SK-N-SH treated with all-trans-retinoic acid at 6 μM for 48 hours (cell line): ENCODE results near the gene MORC4.
A peak's percentile ranks its signal among the peaks of the same experiment; 100 is the strongest.

Source experiments
- ATAC-seq: fragments of 200-7000 bp; cut with Tn5 transposase; 3 replicates; pipeline ENCODE4 v1.9.1; 2020; ENCODE audit warnings: mild to moderate bottlenecking, moderate library complexity
- ARNTL ChIP-seq: fragments of 450-650 bp; formaldehyde crosslinking; IDR thresholded peaks from 2 replicates; pipeline ENCODE4 v1.5.0; 2020; ENCODE audit warnings: low read depth, mild to moderate bottlenecking, moderate library complexity, borderline replicate concordance
- BACH2 ChIP-seq: fragments of 250-450 bp; sonication (Bioruptor Pico); IDR thresholded peaks from 2 replicates; pipeline ENCODE4 v1.9.0; 2021; ENCODE audit warnings: mild to moderate bottlenecking, borderline replicate concordance
- CREB5 ChIP-seq: fragments of 250-450 bp; sonication (Bioruptor Pico); IDR thresholded peaks from 2 replicates; pipeline ENCODE4 v1.5.1; 2020; ENCODE audit warnings: low read depth, mild to moderate bottlenecking, moderate library complexity
- CSDC2 ChIP-seq: fragments of 250-450 bp; sonication (Bioruptor Pico); IDR thresholded peaks from 2 replicates; pipeline ENCODE4 v1.5.0; 2020; ENCODE audit warnings: mild to moderate bottlenecking, moderate library complexity
- GLIS3 ChIP-seq: fragments of 250-450 bp; sonication (Bioruptor Pico); IDR thresholded peaks from 2 replicates; pipeline ENCODE4 v1.5.0; 2020; ENCODE audit warnings: mild to moderate bottlenecking, moderate library complexity
- ISL1 ChIP-seq: fragments of 250-450 bp; sonication (Bioruptor Pico); IDR thresholded peaks from 2 replicates; pipeline ENCODE4 v2.1.2; 2022; ENCODE audit warnings: mild to moderate bottlenecking, moderate library complexity
- OSR1 ChIP-seq: fragments of 250-450 bp; sonication (Bioruptor Pico); IDR thresholded peaks from 2 replicates; pipeline ENCODE4 v1.8.0; 2022; ENCODE audit warnings: moderate library complexity, mild to moderate bottlenecking, inconsistent platforms
- PPARA ChIP-seq: fragments of 250-450 bp; sonication (Bioruptor Pico); IDR thresholded peaks from 2 replicates; pipeline ENCODE4 v1.5.0; 2020; ENCODE audit warnings: mild to moderate bottlenecking, borderline replicate concordance
- RARB ChIP-seq: fragments of 250-450 bp; sonication (Bioruptor Pico); IDR thresholded peaks from 2 replicates; pipeline ENCODE4 v1.8.0; 2021; ENCODE audit warnings: mild to moderate bottlenecking, moderate library complexity
- TOX ChIP-seq: fragments of 250-450 bp; sonication (Bioruptor Pico); IDR thresholded peaks from 2 replicates; pipeline ENCODE4 v1.8.0; 2021; ENCODE audit warnings: mild to moderate bottlenecking, moderate library complexity, borderline replicate concordance
- TSHZ2 ChIP-seq: fragments of 250-450 bp; sonication (Bioruptor Pico); IDR thresholded peaks from 2 replicates; pipeline ENCODE4 v1.5.0; 2020; ENCODE audit warnings: mild to moderate bottlenecking, moderate library complexity
- ZC3H10 ChIP-seq: fragments of 250-450 bp; sonication (Bioruptor Pico); IDR thresholded peaks from 2 replicates; pipeline ENCODE4 v1.5.1; 2021; ENCODE audit warnings: mild to moderate bottlenecking, moderate library complexity
- ZFP3 ChIP-seq: fragments of 250-450 bp; sonication (Bioruptor Pico); IDR thresholded peaks from 2 replicates; pipeline ENCODE4 v1.5.0; 2020; ENCODE audit warnings: mild to moderate bottlenecking, moderate library complexity
- ZNF565 ChIP-seq: fragments of 450-650 bp; formaldehyde crosslinking; conservative IDR thresholded peaks from 2 replicates; pipeline ENCODE4 v1.5.0; 2020; ENCODE audit warnings: low read depth, mild to moderate bottlenecking, moderate library complexity
- ZNF70 ChIP-seq: fragments of 450-650 bp; formaldehyde crosslinking; IDR thresholded peaks from 2 replicates; pipeline ENCODE4 v1.5.0; 2020; ENCODE audit warnings: mild to moderate bottlenecking, moderate library complexity
- TF ChIP-seq, protein P1 (sequence below): fragments of 250-450 bp; sonication (Bioruptor Pico); IDR thresholded peaks from 2 replicates; pipeline ENCODE4 v1.8.0; 2020; ENCODE audit warnings: mild to moderate bottlenecking, moderate library complexity, borderline replicate concordance
- TF ChIP-seq, protein P2 (sequence below): fragments of 250-450 bp; sonication (Bioruptor Pico); IDR thresholded peaks from 2 replicates; pipeline ENCODE4 v1.8.0; 2021; ENCODE audit warnings: low read depth, mild to moderate bottlenecking, moderate library complexity, borderline replicate concordance
- TF ChIP-seq, protein P3 (sequence below): fragments of 250-450 bp; sonication (Bioruptor Pico); IDR thresholded peaks from 2 replicates; pipeline ENCODE4 v1.5.1; 2021; ENCODE audit warnings: mild to moderate bottlenecking, moderate library complexity

The MORC4 gene

GRCh38 chrX:106955004-106955772 lies 44.8 kb downstream of the MORC4 start:
- peak; percentile 76 for ATAC-seq
- no peak for TF ChIP-seq ISL1
- no peak for TF ChIP-seq ZNF565 (CRISPR knock-in tag)
- TF ChIP-seq TOX (CRISPR knock-in tag), result no peak
- no peak for TF ChIP-seq ZFP3 (CRISPR knock-in tag)
- TF ChIP-seq, protein P1, sequence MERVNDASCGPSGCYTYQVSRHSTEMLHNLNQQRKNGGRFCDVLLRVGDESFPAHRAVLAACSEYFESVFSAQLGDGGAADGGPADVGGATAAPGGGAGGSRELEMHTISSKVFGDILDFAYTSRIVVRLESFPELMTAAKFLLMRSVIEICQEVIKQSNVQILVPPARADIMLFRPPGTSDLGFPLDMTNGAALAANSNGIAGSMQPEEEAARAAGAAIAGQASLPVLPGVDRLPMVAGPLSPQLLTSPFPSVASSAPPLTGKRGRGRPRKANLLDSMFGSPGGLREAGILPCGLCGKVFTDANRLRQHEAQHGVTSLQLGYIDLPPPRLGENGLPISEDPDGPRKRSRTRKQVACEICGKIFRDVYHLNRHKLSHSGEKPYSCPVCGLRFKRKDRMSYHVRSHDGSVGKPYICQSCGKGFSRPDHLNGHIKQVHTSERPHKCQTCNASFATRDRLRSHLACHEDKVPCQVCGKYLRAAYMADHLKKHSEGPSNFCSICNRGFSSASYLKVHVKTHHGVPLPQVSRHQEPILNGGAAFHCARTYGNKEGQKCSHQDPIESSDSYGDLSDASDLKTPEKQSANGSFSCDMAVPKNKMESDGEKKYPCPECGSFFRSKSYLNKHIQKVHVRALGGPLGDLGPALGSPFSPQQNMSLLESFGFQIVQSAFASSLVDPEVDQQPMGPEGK (CRISPR knock-in tag), result no peak
- TF ChIP-seq BACH2 (CRISPR knock-in tag), result no peak
- no peak for TF ChIP-seq PPARA (CRISPR knock-in tag)
- TF ChIP-seq ZC3H10 (CRISPR knock-in tag), result no peak
- TF ChIP-seq OSR1, result no peak
- TF ChIP-seq CREB5 (CRISPR knock-in tag), result no peak
- no peak for TF ChIP-seq GLIS3 (CRISPR knock-in tag)
- no peak for TF ChIP-seq ARNTL (CRISPR knock-in tag)

GRCh38 chrX:106954041-106954440 lies 46.0 kb downstream of the MORC4 start:
- ATAC-seq, result no peak

More at GRCh38 chrX:106954041-106954440, 46.0 kb downstream of the MORC4 start:
- TF ChIP-seq ZNF565 (CRISPR knock-in tag) (no peak), GLIS3 (CRISPR knock-in tag) (no peak), TSHZ2 (no peak), CSDC2 (CRISPR knock-in tag) (no peak), ZNF70 (CRISPR knock-in tag) (no peak), OSR1 (no peak), RARB (CRISPR knock-in tag) (no peak), TOX (CRISPR knock-in tag) (no peak), CREB5 (CRISPR knock-in tag) (no peak)
- TF ChIP-seq, protein P2, sequence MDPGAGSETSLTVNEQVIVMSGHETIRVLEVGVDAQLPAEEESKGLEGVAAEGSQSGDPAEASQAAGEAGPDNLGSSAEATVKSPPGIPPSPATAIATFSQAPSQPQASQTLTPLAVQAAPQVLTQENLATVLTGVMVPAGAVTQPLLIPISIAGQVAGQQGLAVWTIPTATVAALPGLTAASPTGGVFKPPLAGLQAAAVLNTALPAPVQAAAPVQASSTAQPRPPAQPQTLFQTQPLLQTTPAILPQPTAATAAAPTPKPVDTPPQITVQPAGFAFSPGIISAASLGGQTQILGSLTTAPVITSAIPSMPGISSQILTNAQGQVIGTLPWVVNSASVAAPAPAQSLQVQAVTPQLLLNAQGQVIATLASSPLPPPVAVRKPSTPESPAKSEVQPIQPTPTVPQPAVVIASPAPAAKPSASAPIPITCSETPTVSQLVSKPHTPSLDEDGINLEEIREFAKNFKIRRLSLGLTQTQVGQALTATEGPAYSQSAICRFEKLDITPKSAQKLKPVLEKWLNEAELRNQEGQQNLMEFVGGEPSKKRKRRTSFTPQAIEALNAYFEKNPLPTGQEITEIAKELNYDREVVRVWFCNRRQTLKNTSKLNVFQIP (CRISPR knock-in tag), result no peak
- TF ChIP-seq, protein P3, sequence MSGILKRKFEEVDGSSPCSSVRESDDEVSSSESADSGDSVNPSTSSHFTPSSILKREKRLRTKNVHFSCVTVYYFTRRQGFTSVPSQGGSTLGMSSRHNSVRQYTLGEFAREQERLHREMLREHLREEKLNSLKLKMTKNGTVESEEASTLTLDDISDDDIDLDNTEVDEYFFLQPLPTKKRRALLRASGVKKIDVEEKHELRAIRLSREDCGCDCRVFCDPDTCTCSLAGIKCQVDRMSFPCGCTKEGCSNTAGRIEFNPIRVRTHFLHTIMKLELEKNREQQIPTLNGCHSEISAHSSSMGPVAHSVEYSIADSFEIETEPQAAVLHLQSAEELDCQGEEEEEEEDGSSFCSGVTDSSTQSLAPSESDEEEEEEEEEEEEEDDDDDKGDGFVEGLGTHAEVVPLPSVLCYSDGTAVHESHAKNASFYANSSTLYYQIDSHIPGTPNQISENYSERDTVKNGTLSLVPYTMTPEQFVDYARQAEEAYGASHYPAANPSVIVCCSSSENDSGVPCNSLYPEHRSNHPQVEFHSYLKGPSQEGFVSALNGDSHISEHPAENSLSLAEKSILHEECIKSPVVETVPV (CRISPR knock-in tag), result no peak
